Lower leg skin (tissue), 4 donors: Measurements from ENCODE around the gene SRSF6. TPM values are rescaled to one million over a fixed set of nuclear protein-coding genes. Genes with fewer than 3 reads are reported as not detected.

ENCODE experiments used
- DNase-seq, 2 donors: peaks; one replicate each; pipeline ENCODE4 v3.0.0-alpha.2; 2019; ENCODE audit warnings: low spot score in 2 of 2
- H3K4me3 ChIP-seq: fragments of 200-600 bp; sonication (generic); 2 replicates; pipeline ENCODE4 v1.5.1; 2017; ENCODE audit warnings: mild to moderate bottlenecking, low read depth; ENCODE audit not compliant: poor library complexity, severe bottlenecking
- CTCF ChIP-seq, 3 donors: fragments of 450-650 bp; IDR thresholded peaks; one replicate each; pipeline ENCODE4 v1.5.1; 2016; ENCODE audit warnings: antibody characterized with exemption in 3 of 3, mild to moderate bottlenecking in 3 of 3, moderate library complexity in 2 of 3
- POLR2A ChIP-seq, 2 donors: fragments of 450-650 bp; IDR thresholded peaks; one replicate each; pipeline ENCODE4 v1.6.1; 2016 to 2017; ENCODE audit warnings: antibody characterized with exemption in 2 of 2, mild to moderate bottlenecking in 1 of 2, moderate library complexity in 1 of 2
- WGBS, 2 donors: methylation state at CpG; one replicate each; pipeline ENCODE4 v1.1.5; 2018; 5-methylcytosine and 5-hydroxymethylcytosine counted together
- intact Hi-C: fragments of 100-400 bp; cut with DNase I; formaldehyde crosslinking; loops from one replicate; pipeline ENCODE4 v1.15.0; 2023; ENCODE audit warnings: low total_unique reads
- total RNA-seq, 4 donors: library from RNA; depleted of rRNA; stranded (reverse); fragments of >200 nt; gene quantifications; one replicate each; pipeline ENCODE4 v1.1.0, GENCODE V29; 2016

Gene SRSF6
- total RNA-seq, 4 donors from 2014 or later = 65.5 to 107 (median 73.4) TPM

- no peak for TF ChIP-seq POLR2A (IDR thresholded peaks at IDR 0.05)
- no peak for TF ChIP-seq CTCF (IDR thresholded peaks at IDR 0.05)
- 93 to 97% methylated on average over 4 of the region's 4 CpGs for whole genome bisulfite sequencing, 2 donors
- no peak for DNase-seq
- intact Hi-C loops = no loop called here
- no peak overlapping the region for H3K4me3 ChIP-seq
Measured at GRCh38 chr20:43433250-43433854, 24.3 kb upstream of the SRSF6 start.

GRCh38 chr20:43434565-43434964 is 23.1 kb upstream of the SRSF6 start:
- no peak overlapping the region for H3K4me3 ChIP-seq
- no peak for DNase-seq
- intact Hi-C loops = no loop called here
- TF ChIP-seq CTCF (IDR thresholded peaks at IDR 0.05) = no peak
- no peak for TF ChIP-seq POLR2A (IDR thresholded peaks at IDR 0.05)
- WGBS, 2 donors = 75 to 82% methylated on average over 6 of the region's 6 CpGs

- 82 to 87% methylated on average over 7 of the region's 7 CpGs for WGBS, 2 donors
- intact Hi-C loops = no loop called here
- DNase-seq = no peak
- TF ChIP-seq POLR2A (IDR thresholded peaks at IDR 0.05) (no peak), CTCF (IDR thresholded peaks at IDR 0.05) (no peak)
- no peak overlapping the region for H3K4me3 ChIP-seq
Measured at GRCh38 chr20:43438578-43439316, 18.9 kb upstream of the SRSF6 start.

GRCh38 chr20:43440531-43440930 is 17.2 kb upstream of the SRSF6 start:
- intact Hi-C loops = no loop called here
- DNase-seq = no peak
- TF ChIP-seq POLR2A (IDR thresholded peaks at IDR 0.05) (no peak), CTCF (IDR thresholded peaks at IDR 0.05) (no peak)
- WGBS, 2 donors = 73 to 79% methylated on average over 7 of the region's 7 CpGs
- H3K4me3 ChIP-seq = no peak overlapping the region

GRCh38 chr20:43442282-43442880 is 15.3 kb upstream of the SRSF6 start:
- no peak overlapping the region for H3K4me3 ChIP-seq
- 37 to 46% methylated on average over 5 of the region's 5 CpGs for WGBS, 2 donors
- intact Hi-C loops = no loop called here
- TF ChIP-seq POLR2A (IDR thresholded peaks at IDR 0.05) = no peak
- no peak for TF ChIP-seq CTCF (IDR thresholded peaks at IDR 0.05)
- DNase-seq = no peak
